Epithelial cell of prostate (primary cell): ENCODE measurements around the gene MCF2.

Source experiments
- DNase-seq: peaks from one replicate; pipeline ENCODE4 v3.0.0-alpha.2; 2011; ENCODE audit warnings: low read depth, low spot score
- H3K27ac ChIP-seq: fragments of 450-650 bp; 2 replicates; pipeline ENCODE4 v1.5.1; 2017; ENCODE audit warnings: mild to moderate bottlenecking

MCF2 gene

GRCh38 chrX:139640259-139640658, 67.7 kb downstream of the MCF2 start:
- no peak overlapping the region for H3K27ac ChIP-seq
- DNase-seq, result no peak

GRCh38 chrX:139639253-139639652, 68.7 kb downstream of the MCF2 start:
- DNase-seq, result no peak
- H3K27ac ChIP-seq, result no peak overlapping the region

- DNase-seq, result no peak
- H3K27ac ChIP-seq, result no peak overlapping the region
Observed at GRCh38 chrX:139600105-139600504, 107.9 kb downstream of the MCF2 start.

GRCh38 chrX:139596068-139596467, 111.9 kb downstream of the MCF2 start:
- DNase-seq, result no peak
- H3K27ac ChIP-seq, result no peak overlapping the region

GRCh38 chrX:139585613-139586012, 122.4 kb downstream of the MCF2 start:
- no peak overlapping the region for H3K27ac ChIP-seq
- DNase-seq, result no peak

- no peak overlapping the region for H3K27ac ChIP-seq
- DNase-seq, result no peak
Observed at GRCh38 chrX:139581068-139581467, 126.9 kb downstream of the MCF2 start.

GRCh38 chrX:139566981-139567380, 141.0 kb downstream of the MCF2 start:
- H3K27ac ChIP-seq, result no peak overlapping the region
- no peak for DNase-seq

GRCh38 chrX:139563251-139563650, 144.7 kb downstream of the MCF2 start:
- no peak overlapping the region for H3K27ac ChIP-seq
- DNase-seq, result no peak

- H3K27ac ChIP-seq, result no peak overlapping the region
Observed at GRCh38 chrX:139560221-139560620, 147.7 kb downstream of the MCF2 start.

GRCh38 chrX:139559383-139560042, 148.5 kb downstream of the MCF2 start:
- DNase-seq, result peak; percentile 2
- no peak overlapping the region for H3K27ac ChIP-seq

More at GRCh38 chrX:139560221-139560620, 147.7 kb downstream of the MCF2 start:
- no peak for DNase-seq

- DNase-seq, result no peak
Observed at GRCh38 chrX:139554991-139555675, 152.8 kb downstream of the MCF2 start.

GRCh38 chrX:139554376-139554775, 153.6 kb downstream of the MCF2 start:
- no peak for DNase-seq
- H3K27ac ChIP-seq, result no peak overlapping the region

More at GRCh38 chrX:139554991-139555675, 152.8 kb downstream of the MCF2 start:
- H3K27ac ChIP-seq, result no peak overlapping the region

- no peak overlapping the region for H3K27ac ChIP-seq
- DNase-seq, result no peak
Observed at GRCh38 chrX:139544591-139544990, 163.4 kb downstream of the MCF2 start.

- DNase-seq, result no peak
- H3K27ac ChIP-seq, result no peak overlapping the region
Observed at GRCh38 chrX:139543920-139544319, 164.0 kb downstream of the MCF2 start.

GRCh38 chrX:139542652-139543051, 165.3 kb downstream of the MCF2 start:
- H3K27ac ChIP-seq, result no peak overlapping the region
- DNase-seq, result no peak

GRCh38 chrX:139538907-139539790, 168.8 kb downstream of the MCF2 start:
- no peak overlapping the region for H3K27ac ChIP-seq
- DNase-seq, result no peak

- DNase-seq, result no peak
- H3K27ac ChIP-seq, result no peak overlapping the region
Observed at GRCh38 chrX:139533444-139533843, 174.5 kb downstream of the MCF2 start.

- H3K27ac ChIP-seq, result no peak overlapping the region
- no peak for DNase-seq
Observed at GRCh38 chrX:139532834-139533233, 175.1 kb downstream of the MCF2 start.
